NCI-H748 treated with DMSO at 0.1 percent for 48 hours (cell line): ENCODE results near the gene GNA12.

Experiments used
- DNase-seq: peaks from one replicate; lab custom pipeline; 2025; lab: John Stamatoyannopoulos, UW

The GNA12 gene

GRCh38 chr7:2834748-2835441 is 9.2 kb downstream of the GNA12 start:
- DNase-seq = no peak

GRCh38 chr7:2833083-2833910 is 10.8 kb downstream of the GNA12 start:
- DNase-seq = no peak

DNA sequence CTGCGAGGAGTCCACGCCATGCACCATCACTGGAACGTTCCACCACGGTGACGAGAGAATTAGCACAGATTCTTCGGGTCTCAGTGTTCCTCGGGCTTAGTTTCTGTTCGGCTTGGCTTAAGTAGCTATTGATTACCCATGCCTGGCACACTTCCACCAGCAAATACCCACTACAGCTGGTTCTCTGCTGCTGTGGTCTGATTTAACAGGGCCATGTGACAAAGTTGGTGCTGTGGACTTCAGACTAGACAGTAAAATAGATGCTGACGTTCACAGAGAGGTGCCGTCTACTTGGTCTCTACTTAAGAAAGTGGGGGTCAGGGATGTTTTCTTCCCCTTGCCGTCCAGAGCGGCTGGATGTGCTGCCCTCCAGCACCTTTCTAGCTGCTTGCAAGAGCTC is 11.6 kb downstream of the GNA12 start:
- no peak for DNase-seq

DNA sequence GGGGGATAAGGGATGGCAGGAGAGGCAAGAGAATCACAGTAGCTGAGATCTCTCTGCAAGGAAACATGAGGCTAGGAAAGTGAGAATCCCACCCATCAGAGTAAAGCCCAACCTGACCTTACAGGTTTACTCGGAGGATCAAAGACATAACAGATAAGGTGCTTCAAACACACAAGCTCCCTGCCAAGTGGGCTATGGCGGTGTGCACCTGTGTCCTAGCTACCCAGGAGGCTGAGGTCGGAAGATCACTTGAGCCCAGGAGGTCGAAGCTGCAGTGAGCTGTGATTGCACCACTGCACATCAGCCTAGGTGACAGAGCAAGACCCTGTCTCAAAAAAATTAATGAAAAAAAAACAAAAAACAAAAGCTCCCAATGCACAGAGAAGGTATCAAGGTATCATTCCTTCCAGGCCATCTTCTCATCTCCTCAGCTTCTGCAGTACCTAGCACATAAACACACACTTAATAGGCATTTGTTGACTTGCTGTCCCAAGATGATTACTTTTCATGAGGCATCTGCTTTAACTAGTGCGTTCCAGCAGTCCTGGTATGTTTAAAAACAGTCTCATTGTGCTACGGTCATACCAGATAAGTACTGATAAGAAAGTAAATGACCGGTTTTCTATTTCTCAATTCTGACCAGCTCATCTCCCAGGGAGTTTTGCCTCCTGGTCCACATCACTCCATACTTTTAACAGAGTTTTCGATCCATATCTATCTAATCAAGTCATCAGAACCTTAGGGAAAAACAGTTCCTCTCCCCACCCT is 13.3 kb downstream of the GNA12 start:
- DNase-seq = no peak

GRCh38 chr7:2829040-2829439 is 15.1 kb downstream of the GNA12 start:
- no peak for DNase-seq

DNA sequence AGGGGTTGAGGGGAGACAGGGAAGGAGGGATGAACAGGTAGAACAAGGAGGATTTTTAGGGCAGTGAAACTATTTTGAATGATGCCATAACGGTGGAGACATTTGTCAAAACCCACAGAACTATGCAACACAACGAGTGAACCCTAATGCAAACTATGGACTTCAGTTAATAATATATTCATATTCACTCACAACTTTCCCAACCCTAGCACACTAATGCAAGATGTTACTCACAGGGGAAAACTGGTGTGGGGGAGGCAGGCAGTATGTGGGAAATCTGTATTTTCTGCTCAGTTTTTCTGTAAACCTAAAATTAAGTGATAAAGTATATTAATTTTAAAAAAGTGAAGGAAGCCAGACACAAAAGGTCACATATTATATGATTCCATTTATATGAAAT is 17.3 kb downstream of the GNA12 start:
- no peak for DNase-seq

- DNase-seq = no peak
Observed at GRCh38 chr7:2825559-2826227, 18.4 kb downstream of the GNA12 start.

- DNase-seq = no peak
Observed at GRCh38 chr7:2824678-2825461, 19.2 kb downstream of the GNA12 start.

- DNase-seq = no peak
Observed at GRCh38 chr7:2824026-2824677, 20.0 kb downstream of the GNA12 start.

- no peak for DNase-seq
Observed at GRCh38 chr7:2823130-2823529, 21.0 kb downstream of the GNA12 start.

GRCh38 chr7:2821842-2822507 is 22.1 kb downstream of the GNA12 start:
- DNase-seq = no peak

DNA sequence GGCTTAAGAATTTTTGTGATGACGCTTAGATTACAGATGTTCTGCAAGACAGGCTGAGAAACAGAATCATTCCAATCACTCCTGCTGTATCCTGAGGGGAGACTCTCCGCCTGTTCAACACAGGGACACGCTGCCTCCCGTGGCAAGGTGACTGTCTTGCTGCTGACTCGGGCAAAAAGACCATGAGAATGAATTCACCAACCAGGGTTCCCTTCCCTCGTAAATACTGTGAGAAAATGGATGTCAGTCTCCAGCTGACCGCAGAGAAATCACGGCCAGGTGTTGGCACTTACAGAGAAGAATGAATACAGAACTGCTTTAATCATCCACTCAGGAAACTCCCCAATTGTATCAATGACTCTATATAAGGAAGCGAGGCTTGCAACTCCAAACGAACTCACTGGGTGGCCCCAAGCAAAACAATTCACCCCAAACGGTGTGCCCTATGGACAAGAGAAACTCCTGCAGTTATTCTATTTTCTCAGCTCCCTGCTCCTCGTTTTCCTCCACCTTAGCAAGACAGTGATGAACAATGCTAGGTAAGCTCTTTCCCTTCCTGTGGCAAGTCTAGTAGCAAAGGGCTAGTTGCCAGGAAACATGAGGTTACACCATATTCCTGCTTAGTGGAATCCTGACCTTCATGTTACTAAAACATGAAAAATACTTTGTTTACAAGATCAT is 22.8 kb downstream of the GNA12 start:
- peak; percentile 71 for DNase-seq

GRCh38 chr7:2820508-2820934 is 23.6 kb downstream of the GNA12 start:
- no peak for DNase-seq

DNA sequence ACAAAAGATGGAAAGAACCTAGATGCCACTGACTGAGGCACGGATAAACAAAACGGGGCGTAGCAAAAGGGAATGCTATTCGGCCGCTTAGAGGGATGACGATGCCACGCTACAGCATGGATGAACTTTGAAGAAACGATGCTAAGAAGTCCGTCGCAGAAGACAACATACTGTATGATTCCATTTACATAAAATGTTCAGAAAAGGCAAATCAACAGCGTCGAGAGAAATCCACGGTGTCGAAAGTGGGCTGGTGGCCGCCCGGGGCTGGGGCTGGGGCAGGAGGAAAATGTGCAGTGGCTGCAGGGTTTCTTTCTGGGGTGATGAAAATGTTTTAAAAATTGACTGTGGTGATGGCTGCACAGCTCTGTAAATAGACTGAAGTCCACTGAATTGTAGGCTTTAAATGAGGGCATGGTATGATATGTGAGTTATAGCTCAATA is 24.1 kb downstream of the GNA12 start:
- no peak for DNase-seq

DNA sequence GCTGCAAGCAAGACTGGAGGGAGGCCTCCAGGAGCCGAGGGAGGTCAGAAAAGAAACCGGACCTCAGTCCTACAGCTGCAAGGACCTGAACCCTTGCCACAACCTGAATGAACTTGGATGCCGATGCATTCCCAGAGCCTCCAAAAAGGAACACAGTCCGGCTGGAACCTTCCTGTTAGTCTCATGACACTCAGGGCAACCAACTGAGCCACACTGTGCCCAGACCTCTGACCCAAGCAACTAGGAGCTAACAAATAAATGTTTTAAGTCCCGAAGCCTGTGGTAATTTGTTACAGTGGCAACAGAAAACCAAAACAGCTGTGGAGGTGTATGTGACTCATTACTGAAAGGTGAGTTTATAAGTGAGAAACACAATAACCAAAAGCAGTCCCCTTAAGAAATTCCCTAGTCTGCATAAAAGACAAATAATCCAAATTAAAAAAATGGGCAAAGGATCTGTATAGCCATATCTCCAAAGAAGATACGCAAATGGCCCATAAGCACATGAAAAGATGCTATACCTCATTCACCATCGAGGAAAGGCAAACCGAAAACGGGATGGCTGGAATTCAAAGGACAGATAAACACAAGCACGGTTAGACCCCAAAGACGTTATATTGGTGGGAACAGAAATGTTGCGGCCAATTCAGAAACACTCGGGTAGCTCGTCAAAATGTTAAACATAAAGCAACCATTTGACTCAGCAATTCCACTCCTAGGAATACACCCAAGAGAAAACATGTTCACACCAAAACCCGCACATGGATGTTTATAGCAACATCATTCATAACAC is 24.8 kb downstream of the GNA12 start:
- no peak for DNase-seq

GRCh38 chr7:2818653-2819052 is 25.5 kb downstream of the GNA12 start:
- no peak for DNase-seq

GRCh38 chr7:2818121-2818520 is 26.0 kb downstream of the GNA12 start:
- no peak for DNase-seq

DNA sequence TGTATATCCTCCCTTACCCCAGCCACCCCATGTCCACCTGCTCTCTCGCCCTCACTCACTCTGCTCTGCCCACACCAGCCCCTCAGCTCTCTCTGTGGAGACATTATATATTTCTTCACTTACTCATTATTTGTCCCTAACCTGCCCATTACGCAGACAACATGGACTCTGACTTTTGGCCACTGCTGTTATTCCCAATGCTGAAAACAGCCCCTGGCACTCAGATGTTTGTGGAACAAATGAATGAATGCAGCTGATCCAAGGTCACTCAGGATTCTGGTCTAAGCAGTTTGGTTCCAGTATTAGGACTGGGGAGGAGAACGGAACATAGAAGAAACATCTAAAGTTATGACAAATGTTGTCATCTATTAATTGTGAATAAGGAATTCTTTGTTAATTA is 26.7 kb downstream of the GNA12 start:
- DNase-seq = no peak

GRCh38 chr7:2815875-2816245 is 28.2 kb downstream of the GNA12 start:
- no peak for DNase-seq
